ENCODE data around the gene CTSZ. TPM values are rescaled to one million over a fixed set of nuclear protein-coding genes. Genes with fewer than 3 reads are reported as not detected.
A peak's percentile ranks its signal among the peaks of the same experiment; 100 is the strongest.

Gene CTSZ
- total and polyA plus RNA-seq, 2 donors (not counting 1 experiment from before 2014, with no cell fraction given) = 285 to 319 TPM

DNA sequence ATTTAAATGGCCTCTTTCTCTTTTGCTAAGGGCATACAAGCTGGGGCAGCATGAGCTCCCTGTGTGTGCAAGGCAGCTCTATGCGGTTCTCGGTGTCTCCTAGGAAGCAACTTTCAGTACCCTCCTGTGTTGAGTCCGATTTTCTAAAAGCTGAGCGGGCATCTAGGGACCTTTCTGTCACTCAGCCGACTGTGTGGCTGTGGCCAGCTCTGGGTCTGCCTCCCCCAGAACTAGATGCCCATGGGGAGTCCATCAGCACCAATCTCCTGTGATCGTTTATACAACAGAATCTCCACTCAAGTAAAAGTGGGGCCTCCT lies 18.5 kb downstream of the CTSZ start:
- no peak overlapping the region for H3K4me3 ChIP-seq (ENCODE audit: control extremely low read depth in 1 of 5, extremely low read depth in 1 of 5, insufficient read depth in 1 of 5, low read depth in 2 of 5, low read length in 4 of 5)
- no peak for TF ChIP-seq EZH2 (IDR thresholded peaks at IDR 0.05; ENCODE audit: borderline replicate concordance, insufficient read depth, low read depth, low read length, poor library complexity, severe bottlenecking)
- TF ChIP-seq, protein P1, sequence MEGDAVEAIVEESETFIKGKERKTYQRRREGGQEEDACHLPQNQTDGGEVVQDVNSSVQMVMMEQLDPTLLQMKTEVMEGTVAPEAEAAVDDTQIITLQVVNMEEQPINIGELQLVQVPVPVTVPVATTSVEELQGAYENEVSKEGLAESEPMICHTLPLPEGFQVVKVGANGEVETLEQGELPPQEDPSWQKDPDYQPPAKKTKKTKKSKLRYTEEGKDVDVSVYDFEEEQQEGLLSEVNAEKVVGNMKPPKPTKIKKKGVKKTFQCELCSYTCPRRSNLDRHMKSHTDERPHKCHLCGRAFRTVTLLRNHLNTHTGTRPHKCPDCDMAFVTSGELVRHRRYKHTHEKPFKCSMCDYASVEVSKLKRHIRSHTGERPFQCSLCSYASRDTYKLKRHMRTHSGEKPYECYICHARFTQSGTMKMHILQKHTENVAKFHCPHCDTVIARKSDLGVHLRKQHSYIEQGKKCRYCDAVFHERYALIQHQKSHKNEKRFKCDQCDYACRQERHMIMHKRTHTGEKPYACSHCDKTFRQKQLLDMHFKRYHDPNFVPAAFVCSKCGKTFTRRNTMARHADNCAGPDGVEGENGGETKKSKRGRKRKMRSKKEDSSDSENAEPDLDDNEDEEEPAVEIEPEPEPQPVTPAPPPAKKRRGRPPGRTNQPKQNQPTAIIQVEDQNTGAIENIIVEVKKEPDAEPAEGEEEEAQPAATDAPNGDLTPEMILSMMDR (IDR thresholded peaks at IDR 0.05) = no peak
- intact Hi-C loops (cut with micrococcal nuclease) = no loop called here
- Mint-ChIP-seq H3K4me1 (peaks cover 32% of the 10 kb centered on the region), H3K9me3 (ENCODE audit: insufficient read depth) (no peaks in the 10 kb centered on the region), H3K27ac (peak overlapping the region; percentile 58), H3K27me3 (no peaks in the 10 kb centered on the region), H3K4me3 (no peak overlapping the region)
- no peak overlapping the region for H3K4me2 ChIP-seq (replicated peaks; ENCODE audit: low read depth, low read length, poor library complexity, severe bottlenecking)
- ATAC-seq (ENCODE audit: low read depth) (no peak), DNase-seq (no peak)
- ChIA-PET POLR2A (no interaction called here), CTCF (no interaction called here)
- peaks cover 50% of the 10 kb centered on the region for H3K79me2 ChIP-seq (ENCODE audit: control insufficient read depth, insufficient read depth, low read length)
- H3K27ac ChIP-seq (ENCODE audit: low read length in 2 of 2) = peak overlapping the region in 1 of 2 donors; percentile 14
- no peak overlapping the region for H2AFZ ChIP-seq (ENCODE audit: insufficient read depth, low read depth, low read length, poor library complexity, severe bottlenecking)
- H3K4me1 ChIP-seq (ENCODE audit: control insufficient read depth in 2 of 2, insufficient read depth in 2 of 2, low read length in 2 of 2) = peaks cover 16 to 24% of the 10 kb centered on the region in 2 donors
- no peaks in the 10 kb centered on the region for H3K27me3 ChIP-seq (replicated peaks in 1 of 4; ENCODE audit: control extremely low read depth in 1 of 4, control insufficient read depth in 3 of 4, insufficient read depth in 4 of 4, low read length in 3 of 4)
- H3K9ac ChIP-seq (ENCODE audit: low read length) = no peak overlapping the region
- H3K36me3 ChIP-seq (replicated peaks in 1 of 2; ENCODE audit: control extremely low read depth in 1 of 2, control insufficient read depth in 1 of 2, extremely low read depth in 1 of 2, insufficient read depth in 2 of 2, low read length in 1 of 2) = peaks cover 3 to 81% of the 10 kb centered on the region in 2 experiments
- 97% methylated on average over 5 of the region's 6 CpGs for WGBS (ENCODE audit: insufficient coverage)
- no peaks in the 10 kb centered on the region for H3K9me3 ChIP-seq (ENCODE audit: control extremely low read depth in 1 of 3, control insufficient read depth in 2 of 3, insufficient read depth in 1 of 3, low read length in 2 of 3)
- H4K20me1 ChIP-seq (ENCODE audit: control insufficient read depth, insufficient read depth, low read length, poor library complexity, severe bottlenecking) = peaks cover 27% of the 10 kb centered on the region

DNA sequence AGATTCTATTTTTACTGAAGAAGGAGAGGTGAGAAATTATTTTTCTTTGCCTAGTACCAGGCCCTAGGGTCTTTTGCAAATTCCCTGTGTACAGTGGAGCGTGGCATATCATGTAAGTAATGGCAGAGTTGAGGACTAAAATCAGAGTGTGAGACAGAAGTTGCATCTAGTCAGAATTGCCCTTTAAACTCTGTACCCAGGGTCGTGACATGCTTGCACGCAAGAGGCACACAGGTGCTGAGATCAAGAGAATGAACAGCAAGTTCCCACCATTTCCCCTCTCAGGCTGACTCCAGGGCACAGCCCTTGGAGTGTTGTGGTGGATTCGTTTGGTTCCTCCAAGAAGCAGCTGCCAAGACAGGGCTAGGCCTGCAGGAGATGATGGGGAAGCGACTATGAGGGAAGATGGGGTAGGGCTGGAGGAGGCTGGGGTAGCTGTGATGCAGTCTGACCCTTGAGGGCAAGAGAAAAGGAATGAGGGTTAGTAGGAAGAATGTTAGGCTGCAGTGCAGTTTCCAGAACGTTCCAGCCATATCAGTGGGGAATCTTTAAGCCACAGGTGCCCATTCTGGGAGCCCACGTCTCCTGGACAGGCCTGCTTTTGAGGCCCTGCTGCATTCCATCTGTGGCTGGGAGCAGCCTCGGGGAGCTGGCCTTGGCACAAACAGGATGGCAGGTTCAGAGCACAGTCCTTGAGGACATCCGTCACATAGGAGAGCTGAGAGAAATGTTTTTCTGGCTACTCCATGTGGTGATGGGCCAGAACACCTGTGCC lies 19.1 kb downstream of the CTSZ start:
- intact Hi-C loops (cut with micrococcal nuclease) = no loop called here
- Histone ChIP-seq H4K20me1 (ENCODE audit: control insufficient read depth, insufficient read depth, low read length, poor library complexity, severe bottlenecking) (peaks cover 27% of the 10 kb centered on the region), H3K4me3 (ENCODE audit: control extremely low read depth in 1 of 5, extremely low read depth in 1 of 5, insufficient read depth in 1 of 5, low read depth in 2 of 5, low read length in 4 of 5) (no peak overlapping the region), H3K9ac (ENCODE audit: low read length) (no peak overlapping the region), H3K4me1 (ENCODE audit: control insufficient read depth in 2 of 2, insufficient read depth in 2 of 2, low read length in 2 of 2) (peaks cover 12 to 21% of the 10 kb centered on the region in 2 donors), H3K79me2 (ENCODE audit: control insufficient read depth, insufficient read depth, low read length) (peaks cover 55% of the 10 kb centered on the region), H3K27ac (ENCODE audit: low read length in 2 of 2) (peak overlapping the region in 1 of 2 donors; percentile 14), H3K27me3 (replicated peaks in 1 of 4; ENCODE audit: control extremely low read depth in 1 of 4, control insufficient read depth in 3 of 4, insufficient read depth in 4 of 4, low read length in 3 of 4) (no peaks in the 10 kb centered on the region), H3K9me3 (ENCODE audit: control extremely low read depth in 1 of 3, control insufficient read depth in 2 of 3, insufficient read depth in 1 of 3, low read length in 2 of 3) (no peaks in the 10 kb centered on the region), H2AFZ (ENCODE audit: insufficient read depth, low read depth, low read length, poor library complexity, severe bottlenecking) (no peak overlapping the region), H3K36me3 (replicated peaks in 1 of 2; ENCODE audit: control extremely low read depth in 1 of 2, control insufficient read depth in 1 of 2, extremely low read depth in 1 of 2, insufficient read depth in 2 of 2, low read length in 1 of 2) (peaks cover 2 to 75% of the 10 kb centered on the region in 2 experiments), H3K4me2 (replicated peaks; ENCODE audit: low read depth, low read length, poor library complexity, severe bottlenecking) (no peak overlapping the region)
- ATAC-seq (ENCODE audit: low read depth) (no peak), DNase-seq (no peak)
- Mint-ChIP-seq H3K27me3 (no peaks in the 10 kb centered on the region), H3K27ac (peak overlapping the region; percentile 57), H3K4me3 (no peak overlapping the region), H3K9me3 (ENCODE audit: insufficient read depth) (no peaks in the 10 kb centered on the region), H3K4me1 (peaks cover 27% of the 10 kb centered on the region)
- CTCF ChIA-PET = no interaction called here
- WGBS (ENCODE audit: insufficient coverage) = 99% methylated on average over 7 of the region's 9 CpGs
- TF ChIP-seq, protein P1 (IDR thresholded peaks at IDR 0.05) = no peak
- TF ChIP-seq EZH2 (IDR thresholded peaks at IDR 0.05; ENCODE audit: borderline replicate concordance, insufficient read depth, low read depth, low read length, poor library complexity, severe bottlenecking) = no peak
- POLR2A ChIA-PET = no interaction called here
